Spinal cord (tissue), 10 donors: Measurements from ENCODE around the gene DVL1. TPM values are rescaled to one million over a fixed set of nuclear protein-coding genes. Genes with fewer than 3 reads are reported as not detected.
A peak's percentile ranks its signal among the peaks of the same experiment; 100 is the strongest.

ENCODE experiments used
- DNase-seq, 6 donors: peaks; one replicate each; pipeline versions ENCODE4 v3.0.0 to v3.0.0-alpha.2; 2013 to 2015; ENCODE audit warnings: low spot score in 6 of 6, low read depth in 4 of 6
- H3K27ac ChIP-seq: one replicate; pipeline ENCODE4 v1.5.1; 2013; ENCODE audit warnings: low read depth, low read length, control low read depth
- H3K27me3 ChIP-seq: one replicate; pipeline ENCODE4 v1.6.1; 2013; ENCODE audit warnings: low read length; ENCODE audit not compliant: control insufficient read depth, insufficient read depth
- H3K36me3 ChIP-seq: one replicate; pipeline ENCODE4 v1.6.1; 2013; ENCODE audit warnings: low read length; ENCODE audit not compliant: control insufficient read depth, insufficient read depth
- H3K4me1 ChIP-seq: one replicate; pipeline ENCODE4 v1.6.1; 2013; ENCODE audit warnings: low read length; ENCODE audit not compliant: control insufficient read depth, insufficient read depth
- H3K4me3 ChIP-seq: one replicate; pipeline ENCODE4 v1.5.1; 2013; ENCODE audit warnings: low read depth, low read length, control low read depth
- H3K9me3 ChIP-seq: one replicate; pipeline ENCODE4 v1.6.1; 2013; ENCODE audit warnings: low read length; ENCODE audit not compliant: control insufficient read depth, insufficient read depth
- WGBS: methylation state at CpG from one replicate; pipeline ENCODE4 v1.1.5; 2013; ENCODE audit warnings: missing lambda C conversion rate; ENCODE audit not compliant: insufficient coverage; 5-methylcytosine and 5-hydroxymethylcytosine counted together
- polyA plus RNA-seq, 2 donors: library from polyadenylated mRNA; unstranded; fragments of 120-200 nt; gene quantifications; one replicate each; pipeline ENCODE4 v1.2.1, GENCODE V29; 2013; ENCODE audit not compliant: insufficient read length in 2 of 2
- total RNA-seq, 2 donors: library from RNA; depleted of rRNA in 1 of 2; stranded (reverse); fragments of 120-200 nt in 1 of 2; fragments of >200 nt in 1 of 2; gene quantifications; one replicate each; pipeline versions ENCODE4 v1.2.3 to v1.2.4, GENCODE V29; 2013 to 2014
- donor health status: healthy.

Gene DVL1
- total and polyA plus RNA-seq, 4 donors, result 35.7 to 87.1 (median 75.7) TPM

GRCh38 chr1:1357871-1358432 lies 8.7 kb upstream of the DVL1 start:
- Histone ChIP-seq H3K36me3 (peaks cover 20% of the 10 kb centered on the region), H3K4me3 (peak overlapping the region; percentile 57), H3K27me3 (peaks cover 24% of the 10 kb centered on the region), H3K27ac (peak overlapping the region; percentile 91), H3K4me1 (peaks cover 78% of the 10 kb centered on the region), H3K9me3 (no peaks in the 10 kb centered on the region)
- peak in 1 of 6 donors; percentile 46 for DNase-seq
- 7% methylated on average over 18 of the region's 18 CpGs for WGBS

- 34% methylated on average over 24 of the region's 26 CpGs for WGBS
Observed at GRCh38 chr1:1356796-1357401, 7.7 kb upstream of the DVL1 start.

GRCh38 chr1:1356166-1356795 lies 7.1 kb upstream of the DVL1 start:
- Histone ChIP-seq H3K4me1 (peaks cover 83% of the 10 kb centered on the region), H3K9me3 (no peaks in the 10 kb centered on the region), H3K27ac (peak overlapping the region; percentile 91), H3K27me3 (peaks cover 24% of the 10 kb centered on the region), H3K36me3 (peaks cover 35% of the 10 kb centered on the region), H3K4me3 (peak overlapping the region; percentile 57)
- no peak for DNase-seq
- WGBS, result 66% methylated on average over 4 of the region's 8 CpGs

More at GRCh38 chr1:1356796-1357401, 7.7 kb upstream of the DVL1 start:
- H3K9me3 ChIP-seq, result no peaks in the 10 kb centered on the region
- H3K4me1 ChIP-seq, result peaks cover 83% of the 10 kb centered on the region
- H3K4me3 ChIP-seq, result peak overlapping the region; percentile 57
- H3K36me3 ChIP-seq, result peaks cover 30% of the 10 kb centered on the region
- no peak for DNase-seq
- H3K27me3 ChIP-seq, result peaks cover 24% of the 10 kb centered on the region
- peak overlapping the region; percentile 91 for H3K27ac ChIP-seq

GRCh38 chr1:1355416-1355815 lies 6.2 kb upstream of the DVL1 start:
- Histone ChIP-seq H3K4me1 (peaks cover 78% of the 10 kb centered on the region), H3K9me3 (no peaks in the 10 kb centered on the region), H3K27ac (no peak overlapping the region), H3K36me3 (peaks cover 35% of the 10 kb centered on the region), H3K4me3 (no peak overlapping the region), H3K27me3 (peaks cover 24% of the 10 kb centered on the region)
- WGBS, result 3% methylated on average over 37 of the region's 52 CpGs
- DNase-seq, result peak in 2 of 6 donors; percentile 31 to 55

- no peak for DNase-seq
- 32% methylated on average over 97 of the region's 116 CpGs for WGBS
- Histone ChIP-seq H3K4me3 (no peak overlapping the region), H3K36me3 (peaks cover 35% of the 10 kb centered on the region), H3K9me3 (no peaks in the 10 kb centered on the region), H3K27me3 (peaks cover 24% of the 10 kb centered on the region), H3K27ac (no peak overlapping the region), H3K4me1 (peaks cover 70% of the 10 kb centered on the region)
Observed at GRCh38 chr1:1354271-1355247, 5.3 kb upstream of the DVL1 start.

GRCh38 chr1:1353389-1354151 lies 4.4 kb upstream of the DVL1 start:
- H3K9me3 ChIP-seq, result no peaks in the 10 kb centered on the region
- H3K27ac ChIP-seq, result no peak overlapping the region
- peaks cover 35% of the 10 kb centered on the region for H3K36me3 ChIP-seq
- WGBS, result 58% methylated on average over 16 of the region's 28 CpGs
- no peak overlapping the region for H3K4me3 ChIP-seq
- peaks cover 60% of the 10 kb centered on the region for H3K4me1 ChIP-seq
- H3K27me3 ChIP-seq, result peaks cover 23% of the 10 kb centered on the region
- DNase-seq, result no peak

GRCh38 chr1:1352786-1353388 lies 3.7 kb upstream of the DVL1 start:
- WGBS, result 56% methylated on average over 3 of the region's 5 CpGs
- Histone ChIP-seq H3K27ac (no peak overlapping the region), H3K4me1 (peaks cover 59% of the 10 kb centered on the region)

GRCh38 chr1:1351511-1352427 lies 2.6 kb upstream of the DVL1 start:
- H3K36me3 ChIP-seq, result peaks cover 45% of the 10 kb centered on the region
- peaks cover 14% of the 10 kb centered on the region for H3K27me3 ChIP-seq
- H3K4me3 ChIP-seq, result no peak overlapping the region
- WGBS, result 38% methylated on average over 27 of the region's 29 CpGs
- peaks cover 59% of the 10 kb centered on the region for H3K4me1 ChIP-seq
- H3K9me3 ChIP-seq, result no peaks in the 10 kb centered on the region
- H3K27ac ChIP-seq, result peak overlapping the region; percentile 40
- peak in 1 of 6 donors; percentile 41 for DNase-seq

More at GRCh38 chr1:1352786-1353388, 3.7 kb upstream of the DVL1 start:
- peaks cover 35% of the 10 kb centered on the region for H3K36me3 ChIP-seq
- DNase-seq, result no peak
- peaks cover 17% of the 10 kb centered on the region for H3K27me3 ChIP-seq
- H3K4me3 ChIP-seq, result no peak overlapping the region
- H3K9me3 ChIP-seq, result no peaks in the 10 kb centered on the region
